Left forelimb (tissue), 1 donor: ENCODE data around the gene P2RX6.
"Not testable (repeated sequence)": the region's sequence is repeated elsewhere in the genome, so short reads cannot be mapped to it uniquely, and the experiment has no call there.

Experiments used
- DNase-seq: peaks from one replicate; pipeline ENCODE4 v3.0.0-alpha.2; 2018; ENCODE audit warnings: low spot score

Gene P2RX6

GRCh38 chr22:21031545-21032036 lies 16.6 kb downstream of the P2RX6 start:
- DNase-seq: no peak

- no peak for DNase-seq
These were observed 17.3 kb downstream of the P2RX6 start, which contains the start of gene SLC7A4 for GRCh38 chr22:21032037-21032867. TSS of gene SLC7A4 (minus strand) at chr22:21032561. CDS start at chr22:21031812, 749 bp downstream.

GRCh38 chr22:21032868-21033688 lies 18.1 kb downstream of the P2RX6 start:
- no peak for DNase-seq

DNA sequence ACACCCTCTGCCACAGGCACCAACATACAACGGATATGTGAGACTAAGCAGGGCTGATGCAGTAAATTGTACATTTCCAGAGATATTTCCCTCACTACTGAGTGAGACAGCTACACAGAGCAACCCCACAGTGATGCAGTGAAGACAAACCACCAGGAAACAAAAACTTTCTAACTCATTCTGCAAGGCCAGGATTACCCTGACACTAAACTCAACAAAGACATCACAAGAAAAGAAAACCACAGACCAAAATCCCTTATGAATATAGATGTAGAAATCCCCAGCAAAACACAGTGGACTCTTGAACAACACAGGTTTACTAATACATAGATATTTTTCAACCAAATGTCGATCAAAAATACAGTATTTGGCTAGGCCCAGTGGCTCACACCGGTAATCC lies 18.9 kb downstream of the P2RX6 start:
- DNase-seq: no peak

DNA sequence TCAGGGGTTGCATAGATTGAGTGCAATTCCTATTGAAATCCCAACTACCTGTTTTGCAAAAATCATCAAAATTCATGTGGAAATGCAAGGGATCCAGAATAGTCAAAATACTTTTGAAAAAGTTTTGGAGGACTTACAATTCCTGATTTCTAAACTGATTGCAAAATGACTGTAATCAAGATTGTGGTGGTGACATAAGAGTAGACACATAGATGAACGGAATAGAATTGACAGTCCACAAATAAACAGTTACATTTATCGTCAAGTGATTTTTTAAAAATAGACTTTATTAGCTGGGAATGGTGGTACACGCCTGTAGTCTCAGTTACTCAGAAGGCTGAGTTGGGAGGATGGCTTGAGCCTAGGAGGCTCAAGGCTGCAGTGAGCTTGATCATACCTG lies 20.0 kb downstream of the P2RX6 start:
- DNase-seq: no peak

DNA sequence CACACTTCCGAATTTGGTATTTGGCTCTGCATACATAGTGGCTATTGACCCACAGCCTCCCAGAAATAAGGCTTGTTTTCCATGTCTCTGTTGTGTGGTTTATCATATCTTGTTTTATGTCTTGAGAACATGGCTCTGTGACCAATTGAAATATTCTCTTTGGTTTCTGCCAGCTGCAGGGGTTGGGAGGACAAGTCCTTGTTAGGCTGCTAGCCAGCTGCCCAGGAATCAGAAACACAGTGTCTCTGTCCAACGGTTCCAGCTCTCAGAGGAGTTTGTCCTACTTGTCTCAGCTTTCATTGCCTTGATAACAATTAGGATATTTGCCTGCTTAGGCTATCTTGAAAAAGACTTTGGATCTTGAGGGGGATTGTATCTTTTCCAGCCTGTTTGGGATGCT lies 23.4 kb downstream of the P2RX6 start:
- DNase-seq: no peak

DNA sequence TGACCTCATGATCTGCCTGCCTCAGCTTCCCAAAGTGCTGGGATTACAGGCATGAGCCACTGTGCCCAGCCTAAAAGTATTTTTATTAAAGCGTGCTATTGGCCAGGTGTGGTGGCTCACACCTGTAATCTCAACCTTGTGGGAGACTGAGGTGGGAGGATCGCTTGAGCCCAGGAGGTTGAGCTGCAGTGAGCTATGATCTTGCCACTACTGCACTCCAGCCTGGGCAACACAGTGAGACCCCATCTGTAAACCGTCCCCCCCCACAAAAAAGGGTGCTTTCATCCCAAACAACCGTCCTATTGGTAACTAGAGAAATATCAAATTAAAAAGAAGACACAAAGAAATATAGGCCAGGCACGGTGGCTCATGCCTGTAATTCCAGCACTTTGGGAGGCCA lies 24.2 kb downstream of the P2RX6 start:
- DNase-seq: not testable (repeated sequence)

GRCh38 chr22:21041937-21042336 lies 27.0 kb downstream of the P2RX6 start:
- DNase-seq: no peak

- DNase-seq: no peak
These were observed 28.3 kb downstream of the P2RX6 start for GRCh38 chr22:21042978-21043859.

DNA sequence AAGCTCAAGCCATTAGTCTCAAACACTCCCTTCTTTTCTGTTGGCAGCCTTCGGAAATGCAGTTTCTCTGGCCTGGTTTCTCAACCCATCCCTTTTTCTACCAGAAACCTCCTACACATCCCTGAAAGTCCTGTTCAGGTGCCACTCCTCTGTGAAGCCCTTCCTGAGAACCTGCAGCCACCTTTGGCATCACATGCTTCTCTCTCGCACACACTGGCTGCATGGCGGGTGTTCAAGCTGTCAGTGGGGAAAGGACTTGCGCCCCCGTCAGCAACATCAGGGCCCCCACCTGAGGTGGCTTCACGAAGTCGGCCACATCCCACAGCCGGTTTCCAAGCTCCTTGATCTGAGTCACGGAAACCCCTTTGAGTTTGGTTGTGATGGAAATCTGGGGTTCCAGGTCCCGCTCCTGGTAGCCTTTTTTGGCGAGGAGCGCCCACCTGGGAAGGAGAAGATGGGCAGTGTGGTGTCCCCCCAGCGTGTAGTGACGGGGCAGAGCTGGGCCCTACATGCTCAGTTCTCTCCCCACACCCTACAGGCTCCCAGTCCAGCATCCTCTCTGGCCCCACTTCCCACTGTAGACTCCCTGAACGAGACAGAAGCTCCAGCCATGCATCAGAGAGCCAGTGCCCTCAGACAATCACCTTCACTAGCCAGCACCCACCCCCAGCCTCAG lies 29.0 kb downstream of the P2RX6 start:
- DNase-seq: no peak

- DNase-seq: no peak
These were observed 30.1 kb downstream of the P2RX6 start for GRCh38 chr22:21044931-21045584.

- DNase-seq: peak; percentile 90
These were observed 30.8 kb downstream of the P2RX6 start, which contains the start of gene LRRC74B for GRCh38 chr22:21045585-21046294. TSS of gene LRRC74B (plus strand) at chr22:21045946. CDS start at chr22:21045987, 41 bp downstream.

- DNase-seq: no peak
These were observed 32.2 kb downstream of the P2RX6 start for GRCh38 chr22:21047035-21047661.

- no peak for DNase-seq
These were observed 32.8 kb downstream of the P2RX6 start for GRCh38 chr22:21047730-21048129.

DNA sequence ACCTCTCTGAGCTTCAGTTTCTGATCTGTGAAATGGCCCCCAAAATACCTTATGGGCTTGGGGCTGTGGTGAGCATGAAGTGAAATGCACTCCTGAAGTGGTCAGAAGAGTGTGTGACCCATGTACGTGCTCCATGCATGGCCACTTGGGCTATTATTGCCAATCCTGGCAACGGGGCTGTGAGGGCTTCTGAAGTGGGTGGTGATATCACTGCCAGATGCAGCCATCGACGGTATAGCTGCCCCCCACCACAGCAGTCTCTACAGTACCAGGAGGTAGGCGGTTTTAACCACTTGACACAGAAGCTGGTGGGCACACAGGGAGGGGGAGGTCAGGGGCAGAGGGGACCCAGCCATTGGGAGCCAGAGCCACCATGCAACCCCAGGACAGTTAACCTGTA lies 33.5 kb downstream of the P2RX6 start:
- DNase-seq: not testable (repeated sequence)

- not testable (repeated sequence) for DNase-seq
These were observed 34.0 kb downstream of the P2RX6 start for GRCh38 chr22:21048965-21049364.

DNA sequence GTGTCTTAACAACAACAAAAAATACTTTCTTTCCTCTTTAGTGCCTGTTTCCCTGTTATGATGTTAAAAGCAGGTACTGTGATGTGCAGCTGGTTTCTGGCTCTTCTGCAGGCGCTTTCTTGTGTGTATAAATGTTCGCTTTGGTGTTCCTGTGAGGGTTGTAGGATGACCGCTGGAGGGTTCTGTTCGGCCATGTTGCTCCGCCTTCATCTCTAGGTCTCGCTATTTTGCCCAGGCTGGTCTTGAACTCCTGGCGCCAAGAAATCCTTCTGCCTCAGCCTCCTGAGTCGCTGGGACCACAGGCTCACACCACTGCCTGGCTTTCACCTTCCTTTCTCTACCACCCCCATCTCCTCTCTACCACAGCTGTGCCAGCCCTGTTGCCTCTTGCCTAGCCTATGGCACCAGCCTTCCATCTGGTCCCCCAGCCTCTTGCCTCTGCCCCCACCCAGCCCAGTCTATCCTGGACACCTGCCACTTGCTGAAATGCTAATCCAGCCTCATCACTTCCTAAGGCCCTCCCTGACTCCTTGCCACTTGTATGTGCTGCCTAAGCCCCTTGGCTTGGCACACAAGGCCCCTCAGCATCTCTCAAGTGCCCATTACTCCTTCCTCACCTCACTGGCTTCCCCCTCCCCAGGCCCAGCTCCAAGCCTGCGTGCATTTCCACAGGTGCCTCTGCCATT lies 36.3 kb downstream of the P2RX6 start:
- no peak for DNase-seq

DNA sequence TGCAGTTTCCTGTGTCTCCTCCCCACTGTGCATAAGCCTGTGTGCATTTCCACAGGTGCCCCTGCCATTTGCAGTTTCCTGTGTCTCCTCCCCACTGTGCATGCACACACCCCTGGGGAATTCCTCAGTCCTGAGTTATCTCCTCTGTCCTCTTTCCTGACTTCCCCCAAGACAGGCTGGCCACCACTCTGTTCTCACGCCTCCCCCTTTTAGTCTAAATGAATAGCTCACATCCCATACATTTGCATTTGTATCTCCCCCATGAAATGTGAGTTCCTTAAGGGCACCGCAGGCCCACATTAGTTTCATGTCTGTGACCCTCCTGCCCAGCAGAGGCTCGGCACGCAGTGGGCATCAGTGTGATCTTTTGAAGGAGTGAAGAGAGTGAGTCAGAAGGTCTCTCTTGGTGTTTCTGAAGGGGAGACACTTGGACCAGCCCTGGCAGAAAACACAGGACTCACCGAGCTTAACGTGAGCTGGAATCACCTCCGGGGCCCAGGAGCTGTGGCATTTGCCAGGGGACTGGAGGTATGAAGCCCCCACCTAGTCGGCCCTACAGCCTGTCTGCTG lies 37.0 kb downstream of the P2RX6 start:
- DNase-seq: no peak
